ENCODE measurements around the gene SLC31A2.
"Not testable (repeated sequence)": the region's sequence is repeated elsewhere in the genome, so short reads cannot be mapped to it uniquely, and the experiment has no call there.

The SLC31A2 gene

DNA sequence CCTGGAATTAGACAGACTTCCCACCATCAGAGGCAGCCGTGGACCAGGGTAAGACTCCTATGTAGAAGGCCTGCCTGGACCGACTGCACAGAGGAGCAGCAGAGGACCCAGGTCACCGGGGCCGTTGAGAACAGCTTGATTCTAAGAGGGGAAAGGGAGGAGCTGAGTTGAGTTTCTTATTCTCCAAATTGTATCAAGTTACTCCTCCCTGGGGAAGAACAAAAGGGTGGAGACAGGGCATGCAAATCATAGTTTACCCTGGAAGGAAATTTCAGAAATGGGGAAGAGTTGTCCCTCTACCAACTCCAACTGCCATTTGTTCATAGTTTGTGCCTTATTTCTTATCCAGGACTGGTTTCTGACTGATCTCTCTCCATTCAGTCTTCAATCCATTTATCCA is 20.9 kb upstream of the SLC31A2 start:
- H3K36me3 ChIP-seq (ENCODE audit: insufficient read depth, insufficient read length, low read length) = no peaks in the 10 kb centered on the region
- no peaks in the 10 kb centered on the region for H3K9me3 ChIP-seq (ENCODE audit: insufficient read depth, low read length)
- H3K9ac ChIP-seq (ENCODE audit: insufficient read length, low read depth) = no peak overlapping the region
- peaks cover 77% of the 10 kb centered on the region for H3K27me3 ChIP-seq (ENCODE audit: insufficient read depth, insufficient read length)
- DNase-seq (ENCODE audit: low read depth, low spot score) = no peak
- no peaks in the 10 kb centered on the region for H3K4me1 ChIP-seq (ENCODE audit: insufficient read depth, insufficient read length)
- no peak overlapping the region for H3K4me3 ChIP-seq (ENCODE audit: insufficient read length, low read depth)
- TF ChIP-seq ZNF274 (IDR thresholded peaks at IDR 0.05; ENCODE audit: low read depth, low read length) = no peak
- TF ChIP-seq YY1 (IDR thresholded peaks at IDR 0.05; ENCODE audit: insufficient read depth, insufficient read length) = no peak
- TF ChIP-seq SUZ12 (IDR thresholded peaks at IDR 0.05; ENCODE audit: extremely low read depth, insufficient read depth, insufficient read length) = no peak

DNA sequence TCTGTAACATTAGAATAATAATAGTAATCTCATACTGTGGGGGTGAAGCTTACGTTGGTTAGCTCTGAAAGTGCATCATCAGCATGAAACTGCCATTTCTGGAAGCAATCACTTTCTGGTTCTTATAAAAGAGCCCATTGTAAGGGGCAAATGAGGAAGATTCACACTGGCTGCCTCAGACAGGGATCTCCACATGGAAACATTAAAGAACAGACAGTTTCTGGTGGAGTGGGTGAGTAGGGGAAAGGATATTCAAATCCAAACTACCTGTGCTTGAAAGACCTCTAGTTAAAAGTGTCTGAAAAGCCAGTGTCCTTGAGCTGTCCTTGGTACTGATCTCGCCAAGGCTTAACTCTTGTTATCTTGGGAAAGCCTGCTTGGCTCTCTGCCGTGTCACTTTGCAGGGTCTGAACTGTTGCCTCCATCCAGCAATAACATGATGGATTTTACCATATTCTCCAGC is 19.1 kb upstream of the SLC31A2 start:
- peaks cover 82% of the 10 kb centered on the region for H3K27me3 ChIP-seq (ENCODE audit: insufficient read depth, insufficient read length)
- H3K9me3 ChIP-seq (ENCODE audit: insufficient read depth, low read length) = no peaks in the 10 kb centered on the region
- no peak overlapping the region for H3K4me3 ChIP-seq (ENCODE audit: insufficient read length, low read depth)
- no peaks in the 10 kb centered on the region for H3K36me3 ChIP-seq (ENCODE audit: insufficient read depth, insufficient read length, low read length)
- no peak for TF ChIP-seq SUZ12 (IDR thresholded peaks at IDR 0.05; ENCODE audit: extremely low read depth, insufficient read depth, insufficient read length)
- TF ChIP-seq YY1 (IDR thresholded peaks at IDR 0.05; ENCODE audit: insufficient read depth, insufficient read length) = no peak
- TF ChIP-seq ZNF274 (IDR thresholded peaks at IDR 0.05; ENCODE audit: low read depth, low read length) = no peak
- no peaks in the 10 kb centered on the region for H3K4me1 ChIP-seq (ENCODE audit: insufficient read depth, insufficient read length)
- no peak overlapping the region for H3K9ac ChIP-seq (ENCODE audit: insufficient read length, low read depth)
- peak; percentile 23 for DNase-seq (ENCODE audit: low read depth, low spot score)

DNA sequence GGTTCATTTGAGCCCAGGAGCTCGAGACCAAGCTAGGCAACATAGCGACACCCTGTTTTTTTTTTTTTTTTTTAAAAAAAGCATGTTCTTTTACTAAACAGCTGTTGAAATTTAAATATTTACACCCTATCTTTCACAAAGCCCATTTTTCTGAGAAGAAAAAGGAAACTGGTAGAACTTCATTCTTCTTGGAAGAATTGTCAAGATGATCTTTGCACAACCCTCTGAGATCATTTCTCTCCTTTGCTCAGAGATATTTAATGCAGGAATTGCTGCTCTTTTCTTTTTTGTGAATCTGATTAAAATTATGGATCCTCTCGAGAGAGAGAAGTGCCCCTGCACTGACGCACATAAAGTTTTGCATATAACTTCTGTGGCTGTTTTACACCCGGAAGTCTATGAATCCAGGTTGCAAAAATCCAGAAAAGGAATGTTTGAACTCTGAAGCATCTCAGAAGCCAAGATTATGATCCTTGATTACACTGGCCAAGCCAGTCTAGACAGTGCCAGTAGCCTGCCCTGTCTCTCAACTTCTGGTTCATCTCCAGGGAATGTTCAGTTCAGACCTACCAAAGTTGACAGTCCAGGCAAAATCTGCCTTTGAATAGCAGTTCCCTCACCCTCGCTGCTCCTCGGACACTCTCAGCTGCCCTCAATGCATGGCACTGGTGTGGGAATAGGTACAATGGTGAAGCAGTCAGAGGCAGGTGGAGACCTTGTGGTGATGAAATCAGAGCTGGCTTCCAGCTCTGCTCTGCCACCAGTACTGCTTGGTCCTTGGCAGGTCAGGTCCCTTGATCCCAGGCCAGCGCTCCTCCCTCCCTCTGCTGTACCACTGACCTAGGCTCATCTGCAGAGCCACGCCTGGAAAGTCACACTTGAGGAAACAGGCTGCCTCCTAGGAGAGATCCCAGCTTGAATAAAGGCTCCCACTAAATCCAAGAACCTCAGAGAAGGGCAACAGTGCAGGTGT is 13.3 kb upstream of the SLC31A2 start:
- Histone ChIP-seq H3K4me3 (ENCODE audit: insufficient read length, low read depth) (no peak overlapping the region), H3K9me3 (ENCODE audit: insufficient read depth, low read length) (peaks cover 15% of the 10 kb centered on the region), H3K27me3 (ENCODE audit: insufficient read depth, insufficient read length) (peaks cover 57% of the 10 kb centered on the region), H3K4me1 (ENCODE audit: insufficient read depth, insufficient read length) (no peaks in the 10 kb centered on the region), H3K36me3 (ENCODE audit: insufficient read depth, insufficient read length, low read length) (no peaks in the 10 kb centered on the region), H3K9ac (ENCODE audit: insufficient read length, low read depth) (no peak overlapping the region)
- TF ChIP-seq ZNF274 (IDR thresholded peaks at IDR 0.05; ENCODE audit: low read depth, low read length) (no peak), YY1 (IDR thresholded peaks at IDR 0.05; ENCODE audit: insufficient read depth, insufficient read length) (no peak), SUZ12 (IDR thresholded peaks at IDR 0.05; ENCODE audit: extremely low read depth, insufficient read depth, insufficient read length) (no peak)
- no peak for DNase-seq (ENCODE audit: low read depth, low spot score)

DNA sequence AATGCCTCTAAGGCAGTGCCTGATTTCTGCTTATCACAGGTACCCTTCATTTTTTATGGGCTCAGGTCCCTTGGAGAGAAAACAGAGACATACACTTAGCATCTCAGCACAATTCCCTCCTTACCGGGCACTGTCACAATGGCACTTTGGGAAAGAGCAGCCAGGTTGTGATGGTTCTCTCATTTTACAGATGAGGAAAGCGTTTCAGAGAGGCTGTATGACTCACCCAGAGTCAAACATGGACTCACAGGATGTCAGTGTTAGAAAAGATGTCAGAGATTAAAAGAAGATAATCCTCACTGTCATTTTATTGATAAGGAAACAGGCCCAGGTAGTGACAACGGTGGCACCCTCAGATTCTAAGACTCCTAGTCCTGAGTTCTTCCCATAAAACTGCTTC is 12.0 kb upstream of the SLC31A2 start:
- DNase-seq (ENCODE audit: low read depth, low spot score) = no peak
- Histone ChIP-seq H3K4me1 (ENCODE audit: insufficient read depth, insufficient read length) (no peaks in the 10 kb centered on the region), H3K36me3 (ENCODE audit: insufficient read depth, insufficient read length, low read length) (no peaks in the 10 kb centered on the region), H3K9me3 (ENCODE audit: insufficient read depth, low read length) (peaks cover 15% of the 10 kb centered on the region), H3K9ac (ENCODE audit: insufficient read length, low read depth) (no peak overlapping the region), H3K4me3 (ENCODE audit: insufficient read length, low read depth) (no peak overlapping the region), H3K27me3 (ENCODE audit: insufficient read depth, insufficient read length) (peaks cover 51% of the 10 kb centered on the region)
- TF ChIP-seq YY1 (IDR thresholded peaks at IDR 0.05; ENCODE audit: insufficient read depth, insufficient read length) (no peak), ZNF274 (IDR thresholded peaks at IDR 0.05; ENCODE audit: low read depth, low read length) (no peak)

DNA sequence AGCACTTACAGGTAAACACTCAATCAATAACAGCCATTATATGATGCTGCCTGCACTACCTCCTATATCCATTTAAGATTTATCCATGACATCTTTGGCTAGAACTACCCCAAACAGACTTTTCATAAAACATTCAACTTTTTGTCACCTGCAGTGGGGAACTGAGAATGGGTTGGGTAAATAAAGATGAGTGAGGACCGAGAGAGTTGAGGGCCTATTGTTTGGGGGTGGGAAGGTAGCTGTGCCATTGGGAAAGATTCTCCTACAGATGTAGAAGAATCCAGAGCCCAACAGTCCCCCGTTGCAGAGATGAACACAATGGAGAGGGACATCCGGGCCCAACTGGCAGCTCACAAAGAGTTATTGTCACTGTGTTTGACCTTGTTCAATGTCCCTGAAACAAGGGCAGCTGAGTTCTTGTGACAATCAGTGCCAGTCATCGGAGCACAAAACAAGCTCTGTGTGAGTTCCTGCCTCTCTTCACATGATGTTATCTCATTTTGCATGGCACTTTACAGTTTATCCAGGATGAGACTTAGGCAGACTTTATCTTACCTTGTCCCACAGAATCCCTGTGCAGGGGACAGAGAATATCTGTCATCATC is 11.5 kb upstream of the SLC31A2 start:
- no peak for TF ChIP-seq ZNF274 (IDR thresholded peaks at IDR 0.05; ENCODE audit: low read depth, low read length)
- no peak for TF ChIP-seq SUZ12 (IDR thresholded peaks at IDR 0.05; ENCODE audit: extremely low read depth, insufficient read depth, insufficient read length)
- TF ChIP-seq YY1 (IDR thresholded peaks at IDR 0.05; ENCODE audit: insufficient read depth, insufficient read length) = no peak
- Histone ChIP-seq H3K9ac (ENCODE audit: insufficient read length, low read depth) (no peak overlapping the region), H3K36me3 (ENCODE audit: insufficient read depth, insufficient read length, low read length) (no peaks in the 10 kb centered on the region), H3K27me3 (ENCODE audit: insufficient read depth, insufficient read length) (peaks cover 45% of the 10 kb centered on the region), H3K4me3 (ENCODE audit: insufficient read length, low read depth) (no peak overlapping the region), H3K4me1 (ENCODE audit: insufficient read depth, insufficient read length) (no peaks in the 10 kb centered on the region), H3K9me3 (ENCODE audit: insufficient read depth, low read length) (peaks cover 15% of the 10 kb centered on the region)
- no peak for DNase-seq (ENCODE audit: low read depth, low spot score)

DNA sequence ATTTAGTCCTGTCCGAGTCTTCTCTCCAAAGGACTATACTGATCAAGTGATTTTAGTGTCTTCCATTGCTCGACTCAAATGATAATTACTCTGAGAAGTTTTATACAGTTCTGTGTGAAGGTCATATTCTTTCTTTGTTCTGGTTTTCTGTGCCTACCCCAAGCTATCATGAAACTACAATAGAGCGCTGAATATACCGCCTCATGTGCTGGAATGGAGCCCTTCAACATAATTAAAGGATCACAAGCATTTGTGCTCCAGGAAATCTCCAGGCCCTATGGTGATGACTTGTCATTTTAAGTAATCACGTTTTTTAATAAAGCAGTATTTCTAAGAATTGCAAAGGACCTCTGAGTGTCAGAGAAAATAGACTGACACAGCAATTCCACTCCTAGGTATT is 10.9 kb upstream of the SLC31A2 start:
- Histone ChIP-seq H3K9me3 (ENCODE audit: insufficient read depth, low read length) (peaks cover 15% of the 10 kb centered on the region), H3K36me3 (ENCODE audit: insufficient read depth, insufficient read length, low read length) (no peaks in the 10 kb centered on the region), H3K27me3 (ENCODE audit: insufficient read depth, insufficient read length) (peaks cover 39% of the 10 kb centered on the region), H3K4me3 (ENCODE audit: insufficient read length, low read depth) (no peak overlapping the region), H3K9ac (ENCODE audit: insufficient read length, low read depth) (no peak overlapping the region), H3K4me1 (ENCODE audit: insufficient read depth, insufficient read length) (no peaks in the 10 kb centered on the region)
- TF ChIP-seq YY1 (IDR thresholded peaks at IDR 0.05; ENCODE audit: insufficient read depth, insufficient read length) (no peak), ZNF274 (IDR thresholded peaks at IDR 0.05; ENCODE audit: low read depth, low read length) (no peak), SUZ12 (IDR thresholded peaks at IDR 0.05; ENCODE audit: extremely low read depth, insufficient read depth, insufficient read length) (no peak)
- no peak for DNase-seq (ENCODE audit: low read depth, low spot score)

DNA sequence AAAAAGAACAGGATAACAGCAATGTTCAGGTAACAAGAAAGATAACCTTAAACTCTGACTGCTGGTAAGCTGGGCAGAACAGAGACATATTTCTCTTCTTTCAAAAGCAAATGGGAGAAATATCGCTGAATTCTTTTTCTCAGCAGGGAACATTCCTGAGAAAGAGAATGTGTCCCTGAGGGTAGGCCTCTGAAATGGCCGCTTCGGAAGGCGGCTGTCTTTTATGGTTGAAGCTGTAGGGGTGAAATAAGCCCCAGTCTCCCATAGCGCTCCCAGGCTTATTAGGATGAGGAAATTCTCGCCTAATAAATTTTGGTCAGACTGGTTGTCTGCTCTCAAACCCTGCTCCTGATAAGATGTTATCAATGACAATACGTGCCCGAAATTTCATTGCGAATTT is 9.9 kb upstream of the SLC31A2 start:
- Histone ChIP-seq H3K27me3 (ENCODE audit: insufficient read depth, insufficient read length) (peaks cover 34% of the 10 kb centered on the region), H3K9me3 (ENCODE audit: insufficient read depth, low read length) (peaks cover 15% of the 10 kb centered on the region)
- H3K36me3 ChIP-seq (ENCODE audit: insufficient read depth, insufficient read length, low read length); H3K4me3 ChIP-seq (ENCODE audit: insufficient read length, low read depth); DNase-seq (ENCODE audit: low read depth, low spot score); H3K4me1 ChIP-seq (ENCODE audit: insufficient read depth, insufficient read length); H3K9ac ChIP-seq (ENCODE audit: insufficient read length, low read depth): not testable (repeated sequence)

All from NT2/D1 (cell line).